DOHH2 (cell line): Measurements from ENCODE around the gene NUMB.
"Not testable (repeated sequence)": the region's sequence is repeated elsewhere in the genome, so short reads cannot be mapped to it uniquely, and the experiment has no call there.

Experiments
- H3F3A ChIP-seq: fragments of 200-600 bp; sonication (generic), shearing (Covaris generic); 2 replicates; pipeline ENCODE4 v1.6.0; 2016; ENCODE audit warnings: antibody characterized with exemption, mild to moderate bottlenecking; ENCODE audit not compliant: control insufficient read depth, insufficient read depth
- H3K27ac ChIP-seq: fragments of 200-600 bp; sonication (generic); 2 replicates; pipeline ENCODE4 v1.5.1; 2014; ENCODE audit warnings: low read depth, mild to moderate bottlenecking, low read length, moderate library complexity
- H3K27me3 ChIP-seq: fragments of 200-600 bp; sonication (generic); 2 replicates; pipeline ENCODE4 v1.6.1; 2014; ENCODE audit warnings: mild to moderate bottlenecking, low read length, mixed read lengths; ENCODE audit not compliant: control insufficient read depth
- H3K36me3 ChIP-seq: fragments of 200-600 bp; sonication (generic); 2 replicates; pipeline ENCODE4 v1.6.1; 2014; ENCODE audit warnings: mild to moderate bottlenecking, low read length, moderate library complexity, mixed read lengths; ENCODE audit not compliant: control insufficient read depth
- H3K4me1 ChIP-seq: fragments of 200-600 bp; sonication (generic); 2 replicates; pipeline ENCODE4 v1.6.1; 2014; ENCODE audit warnings: mild to moderate bottlenecking, low read length, mixed read lengths; ENCODE audit not compliant: control insufficient read depth
- H3K4me2 ChIP-seq: fragments of 200-600 bp; sonication (generic); 2 replicates; pipeline ENCODE4 v1.6.0; 2014; ENCODE audit warnings: mild to moderate bottlenecking, low read length, moderate library complexity
- H3K4me3 ChIP-seq: fragments of 200-600 bp; sonication (generic); 2 replicates; pipeline ENCODE4 v1.5.1; 2014; ENCODE audit warnings: mild to moderate bottlenecking, low read length, mixed read lengths
- H3K79me2 ChIP-seq: fragments of 200-600 bp; sonication (generic); 2 replicates; pipeline ENCODE4 v1.6.1; 2014; ENCODE audit warnings: mild to moderate bottlenecking, low read length, mixed read lengths; ENCODE audit not compliant: control insufficient read depth
- H3K9me2 ChIP-seq: fragments of 200-600 bp; sonication (generic); replicated peaks from 2 replicates; pipeline ENCODE4 v1.6.1; 2014; ENCODE audit warnings: mild to moderate bottlenecking, low read length, mixed read lengths; ENCODE audit not compliant: control insufficient read depth
- H3K9me3 ChIP-seq: fragments of 200-600 bp; sonication (generic); 2 replicates; pipeline ENCODE4 v1.6.1; 2014; ENCODE audit warnings: antibody characterized with exemption, low read length, mixed read lengths; ENCODE audit not compliant: control insufficient read depth, insufficient read depth
- H4K20me1 ChIP-seq: fragments of 200-600 bp; sonication (generic); 2 replicates; pipeline ENCODE4 v1.6.0; 2014; ENCODE audit warnings: low read depth, mild to moderate bottlenecking, antibody characterized with exemption, low read length, moderate library complexity; ENCODE audit not compliant: control insufficient read depth, insufficient read depth
- CTCF ChIP-seq: fragments of 200-600 bp; sonication (generic); IDR thresholded peaks from one replicate; pipeline ENCODE4 v1.5.1; 2014; ENCODE audit warnings: antibody characterized with exemption, mild to moderate bottlenecking, low read depth, low read length; ENCODE audit not compliant: poor library complexity, severe bottlenecking
- EZH2phosphoT487 ChIP-seq: fragments of 200-600 bp; sonication (generic); IDR thresholded peaks from 2 replicates; pipeline ENCODE4 v1.6.1; 2017; ENCODE audit warnings: borderline replicate concordance, mild to moderate bottlenecking, antibody characterized with exemption, low read length, moderate library complexity, mixed read lengths

Gene NUMB

GRCh38 chr14:73358187-73358586 lies 100.2 kb downstream of the NUMB start:
- Histone ChIP-seq H3K4me1 (peaks cover 19% of the 10 kb centered on the region), H3K9me2 (no peaks in the 10 kb centered on the region), H3K79me2 (peaks cover 3% of the 10 kb centered on the region; the same call in 1 of the 2 replicates), H3K36me3 (peaks cover 8% of the 10 kb centered on the region), H3K27me3 (no peaks in the 10 kb centered on the region), H3K27ac (no peak overlapping the region), H3K9me3 (no peaks in the 10 kb centered on the region), H3F3A (no peaks in the 10 kb centered on the region; the same call in 1 of the 2 replicates), H4K20me1 (no peaks in the 10 kb centered on the region), H3K4me3 (no peak overlapping the region), H3K4me2 (no peak overlapping the region)
- no peak for TF ChIP-seq CTCF
- no peak for TF ChIP-seq EZH2phosphoT487

- not testable (repeated sequence) for H3K79me2 ChIP-seq, H3K4me2 ChIP-seq, H3K27me3 ChIP-seq, H3K4me1 ChIP-seq, H3K36me3 ChIP-seq, H3K9me3 ChIP-seq, H3K4me3 ChIP-seq, H3F3A ChIP-seq, H3K27ac ChIP-seq, H4K20me1 ChIP-seq, H3K9me2 ChIP-seq
Observed at GRCh38 chr14:73349091-73349490, 109.3 kb downstream of the NUMB start.

GRCh38 chr14:73344319-73344718 lies 114.0 kb downstream of the NUMB start:
- H3K36me3 ChIP-seq, result 0 out of 2 replicates have a peak, but pooled peaks cover 3% of the 10 kb centered on the region
- H3K27me3 ChIP-seq, result no peaks in the 10 kb centered on the region
- no peak overlapping the region for H3K4me3 ChIP-seq
- no peaks in the 10 kb centered on the region for H4K20me1 ChIP-seq
- no peak overlapping the region for H3K27ac ChIP-seq
- H3K9me3 ChIP-seq, result no peaks in the 10 kb centered on the region
- no peak overlapping the region for H3K4me2 ChIP-seq
- H3K9me2 ChIP-seq, result no peaks in the 10 kb centered on the region
- TF ChIP-seq EZH2phosphoT487 (no peak), CTCF (no peak)
- no peaks in the 10 kb centered on the region; the same call in 1 of the 2 replicates for H3F3A ChIP-seq
- H3K79me2 ChIP-seq, result peaks cover 7% of the 10 kb centered on the region
- H3K4me1 ChIP-seq, result no peaks in the 10 kb centered on the region

- no peak overlapping the region for H3K4me3 ChIP-seq
- H3F3A ChIP-seq, result no peaks in the 10 kb centered on the region; the same call in 1 of the 2 replicates
- 0 out of 2 replicates have a peak, but pooled peaks cover 3% of the 10 kb centered on the region for H3K36me3 ChIP-seq
- H3K27ac ChIP-seq, result no peak overlapping the region
- H4K20me1 ChIP-seq, result no peaks in the 10 kb centered on the region
- no peak overlapping the region for H3K4me2 ChIP-seq
- peaks cover 7% of the 10 kb centered on the region for H3K79me2 ChIP-seq
- H3K4me1 ChIP-seq, result no peaks in the 10 kb centered on the region
- H3K9me3 ChIP-seq, result no peaks in the 10 kb centered on the region
- no peak for TF ChIP-seq EZH2phosphoT487
- TF ChIP-seq CTCF, result no peak
- H3K27me3 ChIP-seq, result no peaks in the 10 kb centered on the region
- no peaks in the 10 kb centered on the region for H3K9me2 ChIP-seq
Observed at GRCh38 chr14:73342670-73343069, 115.7 kb downstream of the NUMB start.
